HK-2 (cell line): ENCODE results near the gene FNDC10.
"Not testable (repeated sequence)": the region's sequence is repeated elsewhere in the genome, so short reads cannot be mapped to it uniquely, and the experiment has no call there.

ENCODE experiments used
- DNase-seq: peaks from one replicate; pipeline ENCODE4 v3.0.0-alpha.2; 2018; ENCODE audit not compliant: unreplicated experiment

FNDC10 gene

GRCh38 chr1:1567152-1567875 is 32.6 kb downstream of the FNDC10 start:
- no peak for DNase-seq

- no peak for DNase-seq
Measured at GRCh38 chr1:1565340-1565739, 34.6 kb downstream of the FNDC10 start.

GRCh38 chr1:1564268-1564667 is 35.7 kb downstream of the FNDC10 start:
- DNase-seq: no peak

DNA sequence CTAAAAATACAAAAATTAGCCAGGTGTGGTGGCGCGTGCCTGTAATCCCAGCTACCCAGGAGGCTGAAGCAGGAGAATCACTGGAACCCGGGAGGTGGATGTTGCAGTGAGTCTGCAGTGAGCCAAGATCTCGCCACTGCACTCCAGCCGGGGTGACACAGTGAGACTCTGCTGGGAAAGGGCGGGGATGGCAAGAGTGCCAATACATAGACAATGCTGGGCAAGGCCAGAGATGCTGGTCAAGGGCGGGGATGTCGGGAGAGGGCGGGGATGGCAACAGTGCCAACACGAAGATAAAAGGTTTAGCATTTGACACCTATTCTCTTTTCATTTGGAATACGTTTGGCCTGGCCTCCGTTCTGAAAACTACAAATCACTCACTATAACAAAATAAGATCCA is 36.2 kb downstream of the FNDC10 start:
- DNase-seq: no peak

- no peak for DNase-seq
Measured at GRCh38 chr1:1562556-1563195, 37.3 kb downstream of the FNDC10 start.

GRCh38 chr1:1561801-1562470 is 38.0 kb downstream of the FNDC10 start:
- no peak for DNase-seq

DNA sequence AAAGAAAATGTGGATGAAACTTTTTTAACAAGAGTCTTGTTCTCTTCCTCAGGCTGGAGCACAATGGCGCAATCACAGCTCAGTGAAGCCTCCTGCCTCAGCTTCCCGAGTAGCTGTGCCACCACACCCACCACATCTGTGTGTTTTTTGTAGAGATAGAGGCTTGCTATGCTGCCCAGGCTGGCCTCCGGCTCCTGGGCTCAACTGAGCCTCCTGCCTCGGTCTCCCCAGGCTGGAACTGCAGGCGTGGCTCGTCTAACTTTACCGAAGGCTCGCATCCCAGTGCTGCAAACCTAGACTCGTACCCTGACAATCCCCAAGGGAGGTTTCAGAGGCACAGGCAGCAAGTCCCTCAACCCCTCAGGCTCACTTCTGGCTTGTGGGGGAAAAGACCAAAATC is 39.8 kb downstream of the FNDC10 start:
- no peak for DNase-seq

- DNase-seq: no peak
Measured at GRCh38 chr1:1559066-1559465, 40.9 kb downstream of the FNDC10 start.

- DNase-seq: no peak
Measured at GRCh38 chr1:1558591-1558990, 41.3 kb downstream of the FNDC10 start.

GRCh38 chr1:1557688-1558087 is 42.2 kb downstream of the FNDC10 start:
- DNase-seq: not testable (repeated sequence)

GRCh38 chr1:1556961-1557360 is 43.0 kb downstream of the FNDC10 start:
- not testable (repeated sequence) for DNase-seq

GRCh38 chr1:1556505-1556904 is 43.4 kb downstream of the FNDC10 start:
- no peak for DNase-seq

GRCh38 chr1:1554926-1555915 is 44.7 kb downstream of the FNDC10 start:
- DNase-seq: peak; percentile 67

DNA sequence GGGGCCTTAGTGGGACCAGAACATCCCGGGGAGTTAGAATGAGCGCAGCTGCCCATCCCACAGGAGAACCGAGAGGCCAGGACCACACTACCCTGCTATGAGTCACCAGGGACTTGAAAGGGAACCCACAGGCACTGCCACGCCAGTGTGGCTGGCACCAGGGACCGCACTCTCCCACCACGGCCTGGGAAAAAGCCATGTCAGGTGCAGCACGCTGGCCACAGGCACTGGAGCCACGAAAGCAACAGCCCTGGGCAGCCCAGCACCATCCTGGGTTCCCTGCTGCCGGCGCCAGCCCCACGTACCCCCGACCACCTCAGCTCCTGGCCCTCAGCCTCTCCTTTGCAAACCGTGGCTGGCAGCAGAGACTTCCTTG is 45.4 kb downstream of the FNDC10 start:
- DNase-seq: no peak

DNA sequence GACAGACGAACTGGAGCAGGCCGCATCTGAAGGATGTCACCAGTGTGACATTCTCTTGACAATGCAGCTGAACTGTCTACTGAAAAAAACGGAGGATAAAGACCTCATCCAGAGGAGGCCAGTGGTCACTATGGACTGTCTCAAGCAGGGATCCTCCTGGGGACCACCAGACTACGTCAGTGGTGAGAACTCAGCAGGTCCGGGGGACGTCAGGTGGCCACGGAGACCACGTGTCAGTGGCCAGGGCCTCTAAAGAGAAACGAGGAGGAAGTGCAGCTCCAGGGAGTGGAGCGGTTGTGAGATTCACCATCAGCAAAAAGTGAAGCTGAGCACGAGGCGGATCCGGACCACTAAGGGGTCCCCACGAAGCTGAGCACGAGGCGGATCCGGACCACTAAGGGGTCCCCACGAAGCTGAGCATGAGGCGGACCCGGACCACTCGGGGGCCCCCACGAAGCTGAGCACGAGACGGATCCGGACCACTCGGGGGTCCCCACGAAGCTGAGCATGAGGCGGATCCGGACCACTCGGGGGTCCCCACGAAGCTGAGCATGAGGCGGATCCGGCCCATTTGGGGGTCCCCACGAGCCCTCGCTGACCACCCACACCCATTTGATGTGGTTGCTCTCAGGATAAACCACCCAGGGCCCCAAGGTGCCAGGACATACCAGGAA is 46.0 kb downstream of the FNDC10 start:
- DNase-seq: no peak

DNA sequence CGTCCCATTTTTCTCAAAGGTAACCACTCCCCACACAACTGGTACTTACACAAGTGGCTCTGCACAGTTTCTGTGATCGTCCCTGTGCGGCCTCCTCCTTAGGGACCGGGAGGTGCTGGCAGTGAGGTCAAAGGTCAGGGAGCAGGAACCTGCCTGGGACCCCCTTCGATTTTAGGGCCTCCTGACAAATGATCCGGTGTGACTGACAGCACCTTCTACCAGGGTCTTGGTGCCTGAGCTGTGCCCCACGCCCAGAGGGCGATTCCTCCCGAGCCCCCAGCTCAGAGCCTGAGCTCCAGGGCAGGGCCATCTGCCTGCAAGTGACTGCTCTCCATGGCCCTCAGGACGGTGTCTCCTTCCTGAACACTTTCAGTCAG is 47.7 kb downstream of the FNDC10 start:
- no peak for DNase-seq

GRCh38 chr1:1551524-1552262 is 48.2 kb downstream of the FNDC10 start:
- DNase-seq: no peak

- no peak for DNase-seq
Measured at GRCh38 chr1:1550591-1551432, 49.1 kb downstream of the FNDC10 start.

DNA sequence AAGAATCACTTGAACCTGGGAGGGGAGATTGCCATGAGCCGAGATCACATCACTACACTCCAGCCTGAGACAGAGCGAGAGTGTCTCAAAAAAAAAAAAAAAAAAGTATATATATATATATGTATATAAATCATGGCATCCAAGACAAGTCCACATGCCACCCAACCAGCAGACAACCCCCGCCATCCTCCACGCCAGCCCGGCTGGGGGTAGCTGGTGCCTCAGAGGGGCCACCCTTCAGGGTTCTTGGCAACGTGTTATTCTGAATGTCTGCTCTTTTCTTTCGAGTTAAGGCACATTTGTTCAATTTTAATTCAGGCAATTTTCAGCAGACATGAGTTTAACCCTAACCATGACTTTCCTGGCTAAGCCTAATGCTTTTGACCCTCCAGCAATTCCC is 49.8 kb downstream of the FNDC10 start:
- no peak for DNase-seq

DNA sequence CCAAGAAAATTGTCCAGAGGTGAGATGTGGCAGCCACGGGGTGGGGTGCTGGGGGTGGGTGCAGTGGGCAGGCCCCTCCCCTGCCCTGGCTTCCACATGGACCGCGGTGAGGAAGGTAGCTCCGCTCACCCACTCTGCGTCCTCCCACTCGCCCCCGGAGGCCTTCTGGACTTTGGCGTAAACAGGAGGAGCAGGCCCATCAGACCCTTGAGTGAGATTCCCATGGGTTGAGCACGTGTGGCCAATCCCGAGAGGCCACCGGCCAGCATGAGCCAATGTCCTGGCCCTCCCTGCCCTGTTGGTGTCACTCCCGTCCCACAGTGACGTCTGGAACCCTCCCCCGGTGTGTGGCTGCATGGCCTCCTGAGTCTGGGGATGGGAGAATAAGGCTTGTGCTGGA is 51.3 kb downstream of the FNDC10 start:
- no peak for DNase-seq
